Hematopoietic multipotent progenitor cell (in vitro differentiated cells): ENCODE results near the gene EEFSEC. TPM values are rescaled to one million over a fixed set of nuclear protein-coding genes. Genes with fewer than 3 reads are reported as not detected.

Source experiments
- DNase-seq, 3 donors: peaks; one replicate each; pipeline ENCODE4 v3.0.0-alpha.2; 2011 to 2015; ENCODE audit warnings: low read depth in 2 of 3, low spot score in 2 of 3
- total RNA-seq: library from RNA; depleted of rRNA; stranded (reverse); fragments of >200 nt; gene quantifications from one replicate; pipeline ENCODE4 v1.2.3, GENCODE V29; 2012

Gene EEFSEC
- total RNA-seq, 1 donor = 27.5 TPM

GRCh38 chr3:128405554-128406277 lies 252.4 kb downstream of the EEFSEC start:
- DNase-seq = no peak

GRCh38 chr3:128407247-128407646 lies 254.0 kb downstream of the EEFSEC start:
- no peak for DNase-seq

GRCh38 chr3:128408012-128408692 lies 254.9 kb downstream of the EEFSEC start:
- DNase-seq = no peak

GRCh38 chr3:128408693-128409623 lies 255.7 kb downstream of the EEFSEC start:
- DNase-seq = no peak

GRCh38 chr3:128409624-128410581 lies 256.6 kb downstream of the EEFSEC start:
- no peak for DNase-seq

GRCh38 chr3:128410669-128411573 lies 257.6 kb downstream of the EEFSEC start:
- no peak for DNase-seq

GRCh38 chr3:128411574-128412064 lies 258.3 kb downstream of the EEFSEC start:
- no peak for DNase-seq

GRCh38 chr3:128412180-128413002 lies 259.1 kb downstream of the EEFSEC start:
- no peak for DNase-seq

- DNase-seq = no peak
Measured at GRCh38 chr3:128413003-128413370, 259.7 kb downstream of the EEFSEC start.

GRCh38 chr3:128413413-128414205 lies 260.3 kb downstream of the EEFSEC start:
- DNase-seq = no peak

- DNase-seq = no peak
Measured at GRCh38 chr3:128415200-128415772, 262.0 kb downstream of the EEFSEC start.

- no peak for DNase-seq
Measured at GRCh38 chr3:128415773-128416577, 262.7 kb downstream of the EEFSEC start.

GRCh38 chr3:128416578-128417211 lies 263.4 kb downstream of the EEFSEC start:
- no peak for DNase-seq

GRCh38 chr3:128418900-128419299 lies 265.6 kb downstream of the EEFSEC start:
- DNase-seq = no peak

- no peak for DNase-seq
Measured at GRCh38 chr3:128419311-128419710, 266.0 kb downstream of the EEFSEC start.

- no peak for DNase-seq
Measured at GRCh38 chr3:128420289-128420688, 267.0 kb downstream of the EEFSEC start.
